Measurements from ENCODE around the gene AHCYL1. TPM values are rescaled to one million over a fixed set of nuclear protein-coding genes. Genes with fewer than 3 reads are reported as not detected.

Gene AHCYL1
- total RNA-seq, 1 experiment from 2014 or later: 92.0 TPM

DNA sequence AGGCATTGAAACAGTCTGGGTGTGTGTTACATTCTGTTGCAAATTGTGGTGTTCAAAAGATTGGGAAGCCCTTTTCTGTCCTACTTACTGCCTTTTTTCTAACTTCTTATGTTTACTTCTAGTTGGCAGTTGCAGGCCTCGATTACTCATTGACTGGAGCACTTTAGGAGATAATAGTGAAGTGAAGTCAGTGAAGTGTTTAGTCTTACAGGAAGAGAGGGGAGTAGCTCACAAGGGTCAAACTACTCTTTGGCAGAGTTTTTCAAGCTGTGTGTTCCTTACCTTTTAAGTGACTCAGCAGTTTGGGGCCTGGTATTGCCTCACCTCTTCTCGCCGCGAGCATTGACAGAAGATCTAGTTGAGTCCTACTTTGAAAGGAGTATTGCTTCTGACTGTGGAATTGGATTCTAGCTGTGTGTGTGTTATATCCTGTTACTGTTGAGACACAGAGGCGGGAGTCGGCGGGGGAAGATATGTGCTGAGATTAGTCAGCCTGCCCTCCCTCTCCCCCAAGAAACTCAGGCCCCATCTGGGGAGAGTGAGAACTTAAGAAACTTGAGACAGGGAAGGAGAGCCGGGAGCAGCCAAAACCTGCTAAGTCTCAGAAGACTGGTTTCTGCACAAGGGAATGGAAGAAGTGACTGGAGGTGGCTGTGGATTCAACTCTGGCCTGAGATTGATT lies 19.3 kb downstream of the AHCYL1 start (continued):
- TF ChIP-seq, protein P1, sequence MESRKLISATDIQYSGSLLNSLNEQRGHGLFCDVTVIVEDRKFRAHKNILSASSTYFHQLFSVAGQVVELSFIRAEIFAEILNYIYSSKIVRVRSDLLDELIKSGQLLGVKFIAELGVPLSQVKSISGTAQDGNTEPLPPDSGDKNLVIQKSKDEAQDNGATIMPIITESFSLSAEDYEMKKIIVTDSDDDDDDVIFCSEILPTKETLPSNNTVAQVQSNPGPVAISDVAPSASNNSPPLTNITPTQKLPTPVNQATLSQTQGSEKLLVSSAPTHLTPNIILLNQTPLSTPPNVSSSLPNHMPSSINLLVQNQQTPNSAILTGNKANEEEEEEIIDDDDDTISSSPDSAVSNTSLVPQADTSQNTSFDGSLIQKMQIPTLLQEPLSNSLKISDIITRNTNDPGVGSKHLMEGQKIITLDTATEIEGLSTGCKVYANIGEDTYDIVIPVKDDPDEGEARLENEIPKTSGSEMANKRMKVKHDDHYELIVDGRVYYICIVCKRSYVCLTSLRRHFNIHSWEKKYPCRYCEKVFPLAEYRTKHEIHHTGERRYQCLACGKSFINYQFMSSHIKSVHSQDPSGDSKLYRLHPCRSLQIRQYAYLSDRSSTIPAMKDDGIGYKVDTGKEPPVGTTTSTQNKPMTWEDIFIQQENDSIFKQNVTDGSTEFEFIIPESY (IDR thresholded peaks at IDR 0.05; ENCODE audit: extremely low read depth, insufficient replicate concordance, low read length): peak; percentile 4
- TF ChIP-seq ZNF274 (IDR thresholded peaks at IDR 0.05; ENCODE audit: low read depth, low read length): no peak
- no peak; the same call in 1 of the 2 replicates for TF ChIP-seq ELF1 (IDR thresholded peaks at IDR 0.05; ENCODE audit: borderline replicate concordance, low read depth)
- no peak for TF ChIP-seq ZFX (IDR thresholded peaks at IDR 0.05)

- Histone ChIP-seq H3K27me3 (ENCODE audit: insufficient read depth, low read length) (no peaks in the 10 kb centered on the region), H3K4me2 (ENCODE audit: low read length) (peak overlapping the region; percentile 75), H3K79me2 (ENCODE audit: insufficient read depth, low read length) (peaks cover 64% of the 10 kb centered on the region), H2AFZ (ENCODE audit: low read depth, low read length, poor library complexity, severe bottlenecking) (no peak overlapping the region), H3K9me2 (ENCODE audit: insufficient read depth) (no peaks in the 10 kb centered on the region), H3K4me3 (replicated peaks in 1 of 2; ENCODE audit: low read depth in 1 of 2, low read length in 2 of 2) (peak overlapping the region in 1 of 2 experiments; percentile 39; a peak in 2 of 4 replicates), H4K20me1 (ENCODE audit: insufficient read depth) (0 out of 2 replicates have a peak, but pooled peaks cover 5% of the 10 kb centered on the region), H3K9me3 (ENCODE audit: control insufficient read depth in 1 of 2, insufficient read depth in 1 of 2, low read depth in 1 of 2, low read length in 2 of 2) (no peaks in the 10 kb centered on the region), H3K4me1 (ENCODE audit: control insufficient read depth in 1 of 2, insufficient read depth in 2 of 2, low read length in 2 of 2) (peaks cover 28 to 36% of the 10 kb centered on the region in 2 experiments), H3K9ac (ENCODE audit: low read length) (peak overlapping the region; percentile 49), H3K27ac (ENCODE audit: low read depth, low read length) (peak overlapping the region; percentile 85), H3K36me3 (ENCODE audit: control insufficient read depth in 1 of 2, insufficient read depth in 2 of 2, low read length in 2 of 2) (peaks cover 6 to 8% of the 10 kb centered on the region in 2 experiments; a peak in 2 of 4 replicates)
- no TSS peak for BruUV-seq (replicated peaks)
- ATAC-seq (peak; percentile 39), DNase-seq (ENCODE audit: low read depth, low spot score) (no peak)
- RAD21 ChIA-PET (ENCODE audit: low non-redundant PET in 1 of 2, low total read pairs in 2 of 2, uncharacterized antibody in 2 of 2, unreplicated experiment in 2 of 2): no interaction called here
- TF ChIP-seq SIN3A (IDR thresholded peaks at IDR 0.05; ENCODE audit: low read depth) (no peak), SRF (IDR thresholded peaks at IDR 0.05; ENCODE audit: low read depth) (no peak), ATF3 (IDR thresholded peaks at IDR 0.05) (no peak), EGR1 (IDR thresholded peaks at IDR 0.05; ENCODE audit: low read depth) (no peak), YY1 (IDR thresholded peaks at IDR 0.05; ENCODE audit: extremely low read depth, insufficient replicate concordance, low read depth, low read length) (no peak)
- TF ChIP-seq, protein P1 (IDR thresholded peaks at IDR 0.05; ENCODE audit: extremely low read depth, insufficient replicate concordance, low read length): no peak
- POLR2A ChIA-PET: interaction anchor here (2.1 kb wide), 1 partner anchor 20 kb away, joined by 10 read pairs; the partner anchor contains the start of gene AHCYL1
- CTCF ChIA-PET: interaction anchor here (0.7 to 1.7 kb wide), 2 partner anchors 20 to 102 kb away, joined by 3 to 10 read pairs; partner anchors contain the start of gene AHCYL1
- intact Hi-C loops (cut with micrococcal nuclease): no loop called here
Measured at GRCh38 chr1:110004583-110004982, 20.0 kb downstream of the AHCYL1 start.
